Embryonic facial prominence (tissue), 1 donor: ENCODE measurements around the gene UTP11.

Experiments
- DNase-seq: peaks from one replicate; pipeline ENCODE4 v3.0.0-alpha.2; 2016; ENCODE audit errors: extremely low spot score

UTP11 gene

GRCh38 chr1:38071312-38072256, 59.0 kb downstream of the UTP11 start:
- DNase-seq = no peak

DNA sequence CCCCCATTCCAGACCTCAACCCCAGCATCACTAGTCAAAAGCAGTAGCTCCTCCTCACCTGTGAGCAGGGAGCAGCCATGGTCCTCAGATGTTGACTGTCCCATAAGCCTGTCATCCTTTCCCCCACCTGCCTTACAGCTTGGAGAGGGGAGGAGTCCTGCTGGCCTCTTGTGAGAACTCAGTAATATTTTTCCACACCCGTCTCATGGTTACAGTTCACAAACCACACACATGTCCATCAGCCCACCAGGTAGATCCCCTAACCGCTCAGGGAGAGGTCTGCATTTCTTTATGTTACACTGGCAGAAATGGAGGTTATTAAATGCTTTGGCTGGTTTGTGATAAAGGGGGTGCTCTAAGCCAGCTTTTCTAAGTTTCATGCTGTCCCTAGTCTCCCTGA, 60.3 kb downstream of the UTP11 start:
- no peak for DNase-seq

DNA sequence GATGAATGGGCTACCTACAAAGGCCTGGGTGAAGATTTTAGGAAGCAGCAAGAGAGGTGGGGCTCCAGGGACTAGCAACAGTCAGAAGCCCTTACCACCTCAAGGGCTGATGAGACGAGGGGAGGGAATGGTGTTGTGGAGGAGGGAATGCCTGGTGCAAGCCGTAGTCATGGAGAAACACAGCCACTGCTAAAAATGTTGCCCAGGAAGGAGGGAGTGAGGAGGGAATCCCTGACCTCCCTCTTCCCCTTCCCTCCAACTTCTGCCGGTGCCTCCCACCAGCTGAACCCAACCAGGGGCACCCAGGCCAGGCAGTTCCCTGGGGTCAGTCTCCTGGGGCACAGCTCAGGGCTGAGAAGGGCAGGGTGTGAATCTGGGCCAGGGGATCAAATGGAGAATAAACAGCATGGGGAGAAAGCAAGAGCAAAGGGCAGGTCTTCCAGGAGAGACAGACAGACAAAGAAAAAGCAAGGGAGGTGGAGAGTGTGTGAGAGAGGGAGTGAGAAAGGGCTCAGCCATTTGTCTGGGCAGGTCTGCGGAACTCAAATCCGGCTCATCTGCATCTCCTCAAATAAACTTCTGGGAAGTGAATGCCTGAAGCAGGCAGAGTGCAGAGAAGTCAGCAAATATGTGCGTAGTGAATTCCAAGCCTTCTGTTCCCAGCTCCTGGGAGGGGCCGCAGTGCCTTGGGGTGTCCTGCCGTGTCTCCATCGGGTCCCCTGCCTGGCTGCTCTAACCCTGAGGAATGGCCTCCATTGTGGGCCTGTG, 61.2 kb downstream of the UTP11 start:
- no peak for DNase-seq

DNA sequence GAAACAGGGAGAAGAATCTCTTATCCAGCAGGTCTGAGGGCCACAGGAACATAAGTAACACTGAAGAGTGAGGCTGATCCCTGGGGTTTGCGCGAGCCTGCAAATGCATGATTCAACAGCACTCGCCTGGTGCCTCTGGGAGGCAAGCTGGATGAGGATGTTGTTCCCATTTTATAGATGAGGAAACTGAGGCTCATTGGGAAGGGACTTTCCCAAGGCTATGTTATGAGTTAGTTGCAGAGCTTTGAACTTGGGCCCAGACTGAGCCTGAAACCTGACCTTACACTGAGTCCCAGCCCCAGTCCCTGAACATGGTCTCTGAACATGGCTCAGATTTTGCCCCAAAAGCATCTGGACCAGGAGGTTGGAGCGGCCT, 61.8 kb downstream of the UTP11 start:
- no peak for DNase-seq
